ENCODE measurements around the gene ZBTB5. TPM values are rescaled to one million over a fixed set of nuclear protein-coding genes. Genes with fewer than 3 reads are reported as not detected.

Gene ZBTB5
- total RNA-seq, 6 experiments from 2014 or later: 4.3 to 6.6 (median 5.5) TPM

- intact Hi-C loops (cut with DNase I): no loop called here
- H3K27me3 ChIP-seq: no peaks in the 10 kb centered on the region
- no peak overlapping the region for H3K4me3 ChIP-seq
- H3K36me3 ChIP-seq: no peaks in the 10 kb centered on the region
- ATAC-seq: no peak
- H3K27ac ChIP-seq: no peak overlapping the region
- H3K9me3 ChIP-seq: no peaks in the 10 kb centered on the region
- peaks cover 0 to 14% (median 3%) of the 10 kb centered on the region in 4 donors for H3K4me1 ChIP-seq
- no peak for TF ChIP-seq POLR2A (IDR thresholded peaks at IDR 0.05)
- TF ChIP-seq CTCF (IDR thresholded peaks at IDR 0.05): peak in 2 of 4 donors; percentile 9 to 16
- WGBS (ENCODE audit: insufficient coverage, low coverage, low lambda C conversion rate, missing lambda C conversion rate): 91% methylated on average over 4 of the region's 13 CpGs
- DNase-seq: no peak
These were observed 54.1 kb downstream of the ZBTB5 start for GRCh38 chr9:37410969-37411785.

DNA sequence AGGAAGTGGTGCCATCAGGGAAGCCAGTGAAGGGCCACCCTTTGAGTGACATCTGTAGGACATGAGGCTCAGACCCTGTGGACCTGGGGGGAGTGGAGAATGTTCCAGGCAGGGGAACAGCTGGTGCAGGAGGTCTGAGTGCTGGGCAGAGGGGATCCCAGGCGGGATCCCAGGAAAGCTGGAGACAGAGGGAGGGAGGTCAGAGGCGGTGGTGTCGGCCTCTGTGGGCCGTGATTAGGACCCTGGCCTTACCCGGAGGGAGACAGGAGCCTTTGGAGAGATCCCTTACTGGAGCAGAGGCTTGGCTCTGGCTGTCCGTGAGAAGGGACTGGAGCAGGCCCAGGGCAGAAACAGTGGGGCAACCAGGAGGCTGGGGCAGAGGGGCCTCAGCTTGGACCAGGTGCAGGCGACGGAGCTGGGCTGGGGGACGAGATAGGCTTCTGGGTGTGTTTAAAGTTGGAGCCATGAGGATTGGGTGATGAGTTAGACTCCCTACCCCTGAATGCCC lies 54.8 kb downstream of the ZBTB5 start:
- H3K27ac ChIP-seq: no peak overlapping the region
- WGBS (ENCODE audit: insufficient coverage, low coverage, low lambda C conversion rate, missing lambda C conversion rate): 73% methylated on average over 4 of the region's 9 CpGs
- ATAC-seq (no peak), DNase-seq (no peak)
- no peaks in the 10 kb centered on the region for H3K36me3 ChIP-seq
- H3K4me1 ChIP-seq: peaks cover 0 to 6% (median under 1%) of the 10 kb centered on the region in 4 donors
- H3K27me3 ChIP-seq: no peaks in the 10 kb centered on the region
- H3K4me3 ChIP-seq: no peak overlapping the region
- no peak for TF ChIP-seq CTCF (IDR thresholded peaks at IDR 0.05)
- no peak for TF ChIP-seq POLR2A (IDR thresholded peaks at IDR 0.05)
- no peaks in the 10 kb centered on the region for H3K9me3 ChIP-seq
- intact Hi-C loops (cut with DNase I): no loop called here

DNA sequence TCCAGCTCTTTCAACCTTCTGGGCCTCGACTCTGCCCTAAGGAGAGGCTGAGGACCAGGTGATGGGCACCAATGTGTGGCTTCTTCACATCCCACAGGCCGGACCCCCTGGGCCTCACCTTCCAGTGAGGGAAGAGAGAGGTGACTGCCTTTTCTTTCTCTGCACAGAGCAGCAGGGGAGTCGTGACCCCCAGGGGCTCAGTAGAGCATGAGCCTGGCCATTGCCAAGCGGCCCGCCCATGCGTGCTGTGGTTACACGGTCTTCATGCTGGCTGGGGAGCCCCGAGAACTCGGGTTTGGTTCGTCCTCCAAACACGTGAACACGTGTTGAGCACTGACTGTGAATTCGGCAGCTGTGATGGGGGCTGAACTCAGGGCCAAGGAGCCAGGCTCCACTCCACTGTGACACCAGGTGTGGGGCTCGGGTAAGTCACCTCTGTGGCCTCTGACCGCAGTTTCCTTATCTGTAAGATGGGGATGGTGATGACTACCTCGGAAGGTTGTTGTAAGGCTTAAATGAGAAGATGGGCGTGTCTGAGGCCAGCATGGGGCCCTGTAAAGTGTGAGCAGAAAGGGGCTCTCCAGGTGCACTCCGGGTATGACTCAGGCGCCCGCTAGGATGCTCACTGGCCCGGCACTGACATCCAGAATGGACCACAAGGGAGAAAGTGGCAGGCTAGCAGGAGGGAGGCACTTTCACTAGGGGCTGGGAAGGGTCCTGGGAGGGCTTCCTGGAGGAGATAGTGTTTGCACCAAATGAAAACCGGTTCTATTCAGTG lies 56.1 kb downstream of the ZBTB5 start:
- TF ChIP-seq POLR2A (IDR thresholded peaks at IDR 0.05) (no peak), CTCF (IDR thresholded peaks at IDR 0.05) (no peak)
- Histone ChIP-seq H3K36me3 (no peaks in the 10 kb centered on the region), H3K4me1 (no peaks in the 10 kb centered on the region), H3K9me3 (no peaks in the 10 kb centered on the region), H3K4me3 (no peak overlapping the region), H3K27me3 (no peaks in the 10 kb centered on the region), H3K27ac (no peak overlapping the region)
- DNase-seq: no peak
- no peak for ATAC-seq
- WGBS (ENCODE audit: insufficient coverage, low coverage, low lambda C conversion rate, missing lambda C conversion rate): 88% methylated on average over 1 of the region's 22 CpGs
- intact Hi-C loops (cut with DNase I): no loop called here

DNA sequence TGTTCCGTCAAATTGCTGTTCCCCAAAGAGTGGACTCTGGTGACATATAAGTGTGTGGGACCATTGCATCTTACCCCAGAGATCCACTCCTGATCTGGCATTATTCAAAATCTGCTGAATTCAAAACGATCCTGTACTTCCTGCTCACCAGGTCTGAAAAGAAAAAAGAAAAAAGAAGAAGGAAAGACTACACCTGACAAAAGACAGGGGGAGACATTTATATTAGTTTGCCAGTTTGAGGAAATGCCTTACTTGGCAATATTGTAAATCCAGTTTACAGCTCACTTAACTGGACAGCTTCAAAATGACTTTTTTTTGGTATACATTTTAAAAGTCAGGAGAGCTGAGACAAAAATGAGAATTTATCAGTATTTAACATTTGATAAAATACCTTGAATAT lies 57.8 kb downstream of the ZBTB5 start:
- H3K27ac ChIP-seq: no peak overlapping the region
- DNase-seq (no peak), ATAC-seq (peak in 1 of 4 donors; percentile 19)
- H3K36me3 ChIP-seq: no peaks in the 10 kb centered on the region
- no peak overlapping the region for H3K4me3 ChIP-seq
- intact Hi-C loops (cut with DNase I): no loop called here
- WGBS (ENCODE audit: insufficient coverage, low coverage, low lambda C conversion rate, missing lambda C conversion rate): 46% methylated on average over 2 of the region's 2 CpGs
- no peaks in the 10 kb centered on the region for H3K9me3 ChIP-seq
- no peaks in the 10 kb centered on the region for H3K27me3 ChIP-seq
- no peak for TF ChIP-seq POLR2A (IDR thresholded peaks at IDR 0.05)
- peak in 3 of 4 donors; percentile 9 to 19 (median 14) for TF ChIP-seq CTCF (IDR thresholded peaks at IDR 0.05)
- H3K4me1 ChIP-seq: no peaks in the 10 kb centered on the region
